Stimulated activated CD8-positive, alpha-beta memory T cell treated with anti-CD3 and anti-CD28 coated beads, Interleukin-4, amount 100 ng/mL, for 1 hour (primary cell): ENCODE data around the gene REM1.
"Not testable (repeated sequence)": the region's sequence is repeated elsewhere in the genome, so short reads cannot be mapped to it uniquely, and the experiment has no call there.

ENCODE experiments used
- DNase-seq, 2 donors: peaks; one replicate each; pipeline ENCODE4 v3.0.0-alpha.2; 2020; ENCODE audit warnings: low read depth in 2 of 2, low spot score in 1 of 2

REM1 gene

DNA sequence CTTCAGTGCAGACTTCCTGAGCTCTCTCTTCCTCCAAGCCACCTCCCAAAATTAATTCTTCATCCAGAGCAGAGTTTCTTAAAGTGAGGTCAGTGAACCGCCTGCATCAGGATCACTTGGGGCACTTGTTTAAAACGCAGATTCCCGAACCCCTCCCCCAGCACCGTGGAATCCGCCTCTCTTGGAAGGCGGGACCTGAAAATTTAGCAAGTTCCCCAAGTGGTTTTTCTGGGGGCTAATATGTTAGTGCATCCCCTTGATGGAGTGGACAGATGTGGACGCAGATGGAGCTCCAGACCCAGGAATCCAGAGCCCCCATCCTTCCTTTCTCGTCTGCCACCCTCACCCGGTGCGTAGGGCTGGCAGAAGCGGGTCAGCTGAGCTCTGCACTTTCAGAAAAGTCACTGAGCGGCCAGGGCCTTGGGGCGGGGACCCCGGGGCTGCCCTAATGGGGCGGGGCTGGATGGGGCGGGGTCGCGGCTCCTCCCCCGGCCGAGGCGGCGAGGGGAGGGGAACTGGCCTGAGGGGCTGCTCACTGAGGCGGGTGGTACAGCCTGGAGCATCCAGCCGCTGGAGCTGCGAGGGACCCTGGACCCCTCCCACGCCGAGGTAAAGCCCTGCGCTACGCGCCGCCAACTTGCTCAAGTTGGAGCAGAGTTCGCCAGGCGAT is at the start of gene REM1, which contains the start of gene DEFB124:
TSS of gene REM1 (plus strand) at position 531 of the 670 bp plus-strand sequence. CDS start 1,158 bp downstream, outside the sequence.
TSS of gene DEFB124 (minus strand) at position 370 of the 670 bp plus-strand sequence. CDS start 2,114 bp downstream, outside the sequence.
- DNase-seq = no peak

- no peak for DNase-seq
Observed at GRCh38 chr20:31425797-31426196, 49.3 kb upstream of the REM1 start.

GRCh38 chr20:31426891-31427551 is 48.1 kb upstream of the REM1 start:
- DNase-seq = not testable (repeated sequence)

GRCh38 chr20:31427576-31427975 is 47.5 kb upstream of the REM1 start:
- DNase-seq = not testable (repeated sequence)

DNA sequence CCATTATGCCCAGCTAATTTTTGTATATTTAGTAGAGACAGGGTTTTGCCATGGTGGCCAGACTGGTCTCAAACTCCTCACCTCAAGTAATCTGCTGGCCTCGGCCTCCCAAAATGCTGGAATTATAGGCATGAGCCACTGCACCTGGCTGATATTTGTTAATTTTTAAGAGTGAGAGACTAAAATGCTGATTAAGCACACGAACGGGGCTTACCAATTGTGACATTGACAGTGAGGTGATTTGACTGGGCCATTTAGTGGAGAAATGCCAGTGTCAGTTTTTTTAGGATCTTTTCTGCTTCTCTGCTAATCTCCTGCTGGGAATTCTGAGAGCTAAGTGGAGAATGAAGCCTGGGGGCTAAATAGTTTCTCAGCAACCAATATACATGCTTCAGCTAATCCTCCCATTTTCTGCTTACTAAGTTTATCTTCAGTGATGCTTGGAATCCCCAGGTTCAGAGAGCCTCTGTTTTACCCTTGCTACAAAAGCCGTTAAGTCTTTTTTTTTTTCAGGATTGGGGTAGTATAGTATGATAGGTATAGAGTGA is 44.4 kb upstream of the REM1 start:
- no peak for DNase-seq

DNA sequence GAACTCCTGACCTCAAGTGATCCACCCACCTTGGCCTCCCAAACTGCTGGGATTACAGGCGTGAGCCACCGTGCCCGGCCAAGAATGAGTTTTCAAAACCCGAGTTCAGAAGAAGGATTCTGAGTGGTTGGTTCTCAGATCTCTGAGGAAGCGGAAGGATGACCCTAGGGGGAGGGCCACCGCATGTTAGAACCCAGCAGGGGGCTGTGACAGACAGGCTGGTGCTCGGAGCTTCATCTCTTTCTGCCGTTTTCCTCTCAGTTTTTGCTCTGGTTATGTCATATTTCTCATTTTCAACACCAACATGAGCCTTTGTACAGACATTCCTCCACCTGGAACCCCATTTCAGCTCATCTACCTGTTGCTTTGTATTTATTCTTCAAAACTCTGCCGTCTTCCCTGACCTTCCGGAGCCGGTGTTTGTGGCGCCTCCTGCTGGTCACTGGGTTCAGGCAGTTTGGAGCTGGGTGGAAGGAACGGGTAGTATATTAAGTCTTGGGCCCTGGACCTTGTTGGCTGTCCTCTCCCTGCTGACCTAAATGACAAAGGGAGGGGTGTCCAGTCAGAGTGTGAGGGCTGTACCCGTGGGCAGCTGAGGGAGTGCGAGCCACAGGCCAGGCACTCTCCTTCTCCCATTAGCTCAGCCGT is 35.0 kb upstream of the REM1 start, which contains the start of gene DEFB123:
TSS of gene DEFB123 (plus strand) at position 621 of the 648 bp plus-strand sequence. CDS start 67 bp downstream, outside the sequence.
- DNase-seq = no peak

DNA sequence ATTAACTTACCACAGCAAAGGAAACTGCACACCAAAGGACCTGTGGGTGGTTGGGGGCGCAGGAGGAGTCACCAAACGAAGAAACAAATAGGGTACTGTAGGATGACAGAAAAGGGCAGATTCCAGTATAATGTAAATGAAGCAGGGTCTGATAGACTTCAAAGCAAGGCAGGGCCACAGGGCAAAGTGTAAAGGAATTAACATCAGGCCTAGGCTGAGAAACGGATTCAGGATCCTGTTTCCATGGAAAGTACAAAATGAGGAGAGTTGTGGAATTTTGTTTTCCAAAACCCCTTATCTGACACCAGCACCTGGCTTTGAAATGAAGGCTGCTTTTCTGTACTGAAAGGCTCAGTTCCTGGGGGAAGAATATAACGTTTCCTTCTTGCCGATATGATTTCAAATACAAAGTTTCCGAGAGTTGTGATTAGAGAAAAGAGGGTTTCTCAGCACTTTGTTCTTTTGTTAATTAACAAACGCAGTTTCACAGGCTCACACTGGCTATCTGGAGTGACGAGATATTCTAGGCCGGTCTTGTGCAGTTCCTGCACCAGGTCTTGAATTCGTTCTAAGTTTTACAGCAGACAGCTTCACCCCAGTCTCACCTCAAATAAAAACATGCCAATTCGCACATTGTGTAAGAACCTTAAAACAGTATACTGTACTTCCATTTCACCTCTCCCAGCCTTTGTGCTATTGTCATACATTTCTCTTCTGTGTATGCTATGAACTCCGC is 28.8 kb upstream of the REM1 start:
- no peak for DNase-seq

DNA sequence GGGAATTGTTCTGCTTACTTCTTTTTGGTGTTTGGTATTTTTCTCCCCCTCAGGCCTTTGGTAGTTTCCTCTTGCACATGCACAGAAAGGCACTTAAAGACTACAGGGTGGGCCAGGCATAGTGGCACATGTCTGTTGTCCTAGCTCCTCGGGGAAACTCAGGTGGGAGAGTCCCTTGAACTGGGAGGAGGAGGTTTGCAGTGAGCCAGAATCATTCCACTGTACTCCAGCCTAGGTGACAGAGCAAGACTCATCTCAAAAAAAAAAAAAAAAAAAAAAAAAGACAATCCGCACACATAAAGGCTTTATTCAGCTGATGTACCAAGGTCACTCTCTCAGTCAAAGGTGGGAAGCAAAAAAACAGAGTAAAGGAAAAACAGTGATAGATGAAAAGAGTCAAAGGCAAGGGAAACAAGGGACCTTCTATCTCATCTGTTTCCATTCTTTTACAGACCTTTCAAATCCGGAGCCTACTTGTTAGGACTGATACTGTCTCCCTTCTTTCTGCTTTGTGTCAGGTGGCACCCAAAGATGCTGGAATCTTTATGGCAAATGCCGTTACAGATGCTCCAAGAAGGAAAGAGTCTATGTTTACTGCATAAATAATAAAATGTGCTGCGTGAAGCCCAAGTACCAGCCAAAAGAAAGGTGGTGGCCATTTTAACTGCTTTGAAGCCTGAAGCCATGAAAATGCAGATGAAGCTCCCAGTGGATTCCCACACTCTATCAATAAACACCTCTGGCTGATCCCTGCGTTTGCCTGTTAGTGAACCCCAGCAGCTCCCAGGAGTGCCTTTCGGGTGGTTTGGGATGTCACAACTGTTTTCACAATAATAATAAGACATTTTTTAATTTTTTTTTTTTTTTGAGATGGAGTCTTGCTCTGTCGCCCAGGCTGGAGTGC is 25.3 kb upstream of the REM1 start:
- DNase-seq = no peak

GRCh38 chr20:31452575-31452974 is 22.5 kb upstream of the REM1 start:
- no peak for DNase-seq

DNA sequence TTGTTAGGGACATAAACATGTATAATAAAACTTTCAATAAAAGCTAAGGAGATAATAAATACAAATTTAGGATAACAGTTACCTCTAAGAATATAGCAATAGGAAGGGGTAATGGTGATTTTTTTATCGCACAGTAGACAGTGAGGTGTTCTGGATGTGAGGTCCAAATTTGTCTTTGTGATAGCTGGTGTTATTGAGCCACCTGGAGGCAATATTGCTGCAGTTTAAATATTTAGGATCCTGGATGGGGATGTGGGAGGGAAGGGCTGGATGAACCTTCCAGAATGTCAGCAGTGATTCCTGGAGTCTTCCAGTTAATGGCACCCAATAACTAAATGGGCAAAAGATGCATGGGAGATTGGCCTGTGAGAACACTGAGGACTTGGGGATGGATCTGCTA is 20.7 kb upstream of the REM1 start:
- no peak for DNase-seq

DNA sequence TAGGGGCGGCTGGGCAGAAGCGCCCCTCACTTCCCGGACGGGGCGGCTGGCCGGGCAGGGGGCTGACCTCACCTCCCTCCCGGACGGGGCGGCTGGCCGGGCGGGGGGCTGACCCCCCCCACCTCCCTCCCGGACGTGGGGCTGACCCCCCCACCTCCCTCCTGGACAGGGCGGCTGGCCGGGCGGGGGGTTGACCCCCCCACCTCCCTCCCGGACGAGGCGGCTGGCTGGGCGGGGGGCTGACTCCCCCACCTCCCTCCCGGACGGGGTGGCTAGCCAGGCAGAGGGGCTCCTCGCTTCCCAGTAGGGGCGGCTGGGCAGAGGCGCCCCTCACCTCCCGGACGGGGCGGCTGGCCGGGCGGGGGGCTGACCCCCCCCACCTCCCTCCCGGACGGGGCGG is 4.1 kb upstream of the REM1 start:
- not testable (repeated sequence) for DNase-seq

DNA sequence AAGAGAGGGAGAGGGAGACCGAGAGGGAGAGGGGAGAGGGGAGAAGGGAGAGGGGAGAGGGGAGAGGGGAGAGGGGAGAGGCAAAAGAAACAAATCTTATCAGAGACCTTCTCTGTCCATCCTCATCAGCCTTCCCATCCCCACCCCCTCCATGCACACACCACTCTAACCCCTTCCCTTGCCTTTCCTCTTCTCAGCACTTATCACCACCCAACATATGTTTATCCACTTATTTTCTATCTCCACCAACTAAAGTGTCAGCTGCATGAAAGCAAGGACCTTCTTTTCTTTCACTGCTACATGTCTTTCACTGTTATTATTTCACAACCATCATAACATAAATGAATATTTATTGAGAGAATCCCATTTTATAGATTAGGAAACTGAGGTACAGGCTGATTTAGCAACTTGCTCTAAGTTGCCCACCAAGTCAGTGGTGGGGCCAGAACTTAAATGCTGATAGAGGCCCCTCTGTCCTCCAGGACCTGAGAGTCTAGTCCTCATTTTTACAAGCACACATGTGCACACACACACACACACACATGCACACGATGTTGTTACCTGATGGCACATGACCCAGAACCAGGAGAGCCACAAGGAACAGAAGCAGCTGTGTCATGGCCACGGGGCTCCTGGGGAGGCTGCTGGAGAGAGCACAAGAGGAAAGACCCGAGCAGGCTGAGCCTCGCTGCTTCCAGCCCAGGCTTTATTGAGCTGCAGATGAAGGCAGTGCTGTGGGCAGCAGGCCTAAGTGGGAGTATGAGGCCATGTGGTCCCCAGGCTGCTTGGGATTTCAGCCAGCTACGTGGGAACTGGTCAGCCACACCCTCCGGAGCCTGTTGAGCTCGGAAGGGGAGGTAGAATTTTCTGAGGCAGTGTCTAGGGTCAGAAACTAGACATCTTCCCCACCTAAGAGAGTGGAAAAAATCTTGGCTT is 2.4 kb upstream of the REM1 start:
- no peak for DNase-seq

DNA sequence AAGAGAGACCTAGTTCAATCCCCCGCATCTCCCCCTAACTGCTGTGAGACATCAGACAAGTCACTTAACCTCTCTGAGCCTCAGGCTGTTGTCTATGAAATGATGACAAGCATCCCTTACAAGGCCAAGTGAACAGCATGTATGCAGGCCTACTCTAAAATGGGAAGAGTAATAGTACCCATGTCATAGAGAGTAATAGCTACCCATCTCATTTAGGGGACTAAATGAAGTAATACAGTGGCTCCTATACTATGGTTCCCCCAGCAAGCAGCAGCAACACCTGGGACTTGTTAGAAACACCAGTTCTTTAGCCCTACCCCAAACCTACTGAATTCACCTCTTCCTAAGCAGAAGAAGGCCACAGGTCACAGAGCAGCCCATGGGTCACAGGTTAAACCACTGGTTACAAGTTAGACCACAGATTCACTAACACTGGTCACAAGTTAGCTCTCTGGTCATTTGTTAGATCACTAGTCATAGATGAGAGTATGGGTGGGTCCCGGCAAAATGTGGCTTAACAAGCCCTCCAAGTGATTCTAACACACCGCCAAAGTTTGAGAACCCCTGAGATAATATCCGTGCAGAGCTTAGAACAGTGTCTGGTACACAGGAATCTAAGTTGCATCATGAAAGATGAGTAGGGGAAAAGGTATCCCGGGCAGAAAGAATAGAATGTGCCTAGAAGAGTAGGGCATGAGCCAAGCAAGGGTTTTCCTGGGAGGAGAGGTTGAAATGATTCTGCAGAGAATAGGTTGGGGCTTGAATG is 1.6 kb upstream of the REM1 start:
- no peak for DNase-seq

- no peak for DNase-seq
Observed at GRCh38 chr20:31474097-31474436, 1.0 kb upstream of the REM1 start.

GRCh38 chr20:31475472-31476293 is 595 bp downstream of the REM1 start:
- no peak for DNase-seq

- DNase-seq = no peak
Observed at GRCh38 chr20:31476294-31476585, 1.2 kb downstream of the REM1 start.

DNA sequence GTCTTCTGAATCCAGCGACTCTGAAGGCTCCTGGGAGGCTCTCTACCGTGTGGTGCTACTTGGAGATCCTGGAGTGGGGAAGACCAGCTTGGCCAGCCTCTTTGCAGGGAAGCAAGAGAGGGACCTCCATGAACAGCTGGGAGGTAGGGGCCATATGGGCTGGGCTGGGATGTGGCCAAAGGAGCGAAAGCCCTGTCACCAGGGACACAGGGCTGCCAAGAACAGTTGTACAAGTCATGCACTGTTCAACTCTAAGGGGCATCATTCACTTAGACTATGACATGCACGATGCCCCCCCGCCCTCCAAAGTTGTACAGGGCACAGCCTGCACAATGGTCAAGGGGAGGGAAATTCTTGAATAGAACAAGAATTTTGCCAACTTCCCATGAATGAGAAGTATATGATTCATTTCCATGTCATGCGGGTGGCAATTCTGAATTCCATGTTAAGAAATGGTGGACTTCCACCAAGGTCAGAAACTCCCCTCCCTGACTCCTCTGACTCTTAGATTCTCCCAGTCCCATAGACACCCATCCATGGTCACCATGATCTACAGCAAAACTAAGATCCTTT is 1.6 kb downstream of the REM1 start:
- no peak for DNase-seq
